ENCODE results near the gene C2orf72.
"Not testable (repeated sequence)": the region's sequence is repeated elsewhere in the genome, so short reads cannot be mapped to it uniquely, and the experiment has no call there.

Gene C2orf72

DNA sequence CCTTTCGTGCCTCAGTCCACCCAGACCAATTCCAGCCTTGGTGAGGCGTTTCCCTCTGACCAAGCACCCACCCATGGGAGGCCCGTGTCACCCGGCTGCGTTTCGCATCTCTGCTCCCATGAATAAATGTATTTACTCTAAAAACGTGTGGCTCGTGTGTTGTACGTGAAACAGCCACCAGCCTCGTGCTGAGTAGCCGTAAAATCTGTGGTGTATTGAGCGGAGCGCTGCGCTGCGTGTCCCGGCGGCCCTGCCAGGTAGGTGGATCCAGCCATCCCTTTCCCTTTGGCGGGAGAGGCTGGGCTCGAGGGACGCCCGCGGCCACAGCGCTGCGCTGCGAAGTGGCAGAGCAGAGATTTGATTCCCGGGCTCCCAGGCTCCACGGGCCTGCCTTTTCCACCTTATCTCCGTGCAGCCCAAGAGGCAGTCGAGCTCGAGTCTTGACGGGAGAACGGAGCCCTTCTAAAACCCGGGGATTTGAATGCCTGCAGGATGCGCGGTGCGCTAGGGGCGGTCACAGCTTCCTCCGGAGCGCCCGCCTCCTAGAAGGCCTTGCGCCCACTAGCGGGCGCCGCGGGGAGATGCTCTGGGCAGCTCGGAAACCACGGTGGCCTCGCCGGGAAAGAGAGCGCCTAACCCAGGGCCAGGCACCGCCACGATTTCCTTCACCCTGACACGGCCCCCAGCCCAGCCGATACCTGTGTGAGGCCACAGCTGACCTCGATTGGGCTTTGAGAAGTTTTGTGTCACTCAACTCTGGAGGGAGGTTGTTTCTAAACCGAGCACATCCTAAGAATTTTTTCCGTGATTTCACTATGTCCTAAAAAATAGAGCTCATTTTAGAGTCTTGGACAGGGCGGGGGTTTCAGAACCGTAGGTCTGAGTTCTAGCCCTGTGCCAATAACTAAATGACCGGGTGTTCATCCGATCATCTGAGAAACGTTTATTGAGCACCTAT, 15.4 kb downstream of the C2orf72 start:
- H3K27ac Mint-ChIP-seq (ENCODE audit: low read depth), result peak overlapping the region; percentile 57

DNA sequence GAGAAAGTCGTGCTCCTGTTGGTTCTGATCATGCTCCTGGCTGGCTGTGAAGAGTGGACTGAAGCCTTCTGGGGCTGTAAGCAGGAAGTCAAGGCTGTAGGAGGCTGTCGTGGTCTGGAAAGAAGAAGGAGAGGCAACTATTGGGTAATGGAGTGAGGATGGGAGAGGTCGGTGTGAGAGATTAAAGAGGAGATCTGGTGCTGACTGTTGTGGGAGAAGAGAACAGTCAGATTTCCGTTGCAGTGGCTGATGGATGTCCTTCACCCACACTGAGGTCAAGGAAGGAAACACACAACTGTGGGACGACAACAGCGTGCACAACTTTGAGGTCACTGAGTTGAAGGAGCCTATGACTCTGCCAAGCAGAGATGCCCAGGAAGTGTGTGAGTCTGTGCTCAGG, 16.5 kb downstream of the C2orf72 start:
- peaks cover 36% of the 10 kb centered on the region for H3K4me1 Mint-ChIP-seq
- H3K9me3 Mint-ChIP-seq, result no peaks in the 10 kb centered on the region
- H3K27me3 Mint-ChIP-seq, result peaks cover 24% of the 10 kb centered on the region
- H3K4me3 Mint-ChIP-seq, result no peak overlapping the region
- ATAC-seq (replicated peaks; ENCODE audit: extremely low read depth, poor library complexity, severe bottlenecking), result no peak
- peaks cover 11% of the 10 kb centered on the region for H3K36me3 Mint-ChIP-seq (ENCODE audit: insufficient read depth)
- no peak overlapping the region for H3K27ac Mint-ChIP-seq (ENCODE audit: low read depth)
- DNase-seq (ENCODE audit: low spot score in 2 of 2), result no peak

More for the DNA sequence above, 15.4 kb downstream of the C2orf72 start:
- Mint-ChIP-seq H3K4me3 (peak overlapping the region; percentile 88), H3K4me1 (peaks cover 26% of the 10 kb centered on the region), H3K27me3 (peaks cover 26% of the 10 kb centered on the region), H3K9me3 (no peaks in the 10 kb centered on the region), H3K36me3 (ENCODE audit: insufficient read depth) (peaks cover 11% of the 10 kb centered on the region)
- ATAC-seq (replicated peaks; ENCODE audit: extremely low read depth, poor library complexity, severe bottlenecking), result peak; percentile 67
- DNase-seq (ENCODE audit: low spot score in 2 of 2), result peak; percentile 62 to 69

DNA sequence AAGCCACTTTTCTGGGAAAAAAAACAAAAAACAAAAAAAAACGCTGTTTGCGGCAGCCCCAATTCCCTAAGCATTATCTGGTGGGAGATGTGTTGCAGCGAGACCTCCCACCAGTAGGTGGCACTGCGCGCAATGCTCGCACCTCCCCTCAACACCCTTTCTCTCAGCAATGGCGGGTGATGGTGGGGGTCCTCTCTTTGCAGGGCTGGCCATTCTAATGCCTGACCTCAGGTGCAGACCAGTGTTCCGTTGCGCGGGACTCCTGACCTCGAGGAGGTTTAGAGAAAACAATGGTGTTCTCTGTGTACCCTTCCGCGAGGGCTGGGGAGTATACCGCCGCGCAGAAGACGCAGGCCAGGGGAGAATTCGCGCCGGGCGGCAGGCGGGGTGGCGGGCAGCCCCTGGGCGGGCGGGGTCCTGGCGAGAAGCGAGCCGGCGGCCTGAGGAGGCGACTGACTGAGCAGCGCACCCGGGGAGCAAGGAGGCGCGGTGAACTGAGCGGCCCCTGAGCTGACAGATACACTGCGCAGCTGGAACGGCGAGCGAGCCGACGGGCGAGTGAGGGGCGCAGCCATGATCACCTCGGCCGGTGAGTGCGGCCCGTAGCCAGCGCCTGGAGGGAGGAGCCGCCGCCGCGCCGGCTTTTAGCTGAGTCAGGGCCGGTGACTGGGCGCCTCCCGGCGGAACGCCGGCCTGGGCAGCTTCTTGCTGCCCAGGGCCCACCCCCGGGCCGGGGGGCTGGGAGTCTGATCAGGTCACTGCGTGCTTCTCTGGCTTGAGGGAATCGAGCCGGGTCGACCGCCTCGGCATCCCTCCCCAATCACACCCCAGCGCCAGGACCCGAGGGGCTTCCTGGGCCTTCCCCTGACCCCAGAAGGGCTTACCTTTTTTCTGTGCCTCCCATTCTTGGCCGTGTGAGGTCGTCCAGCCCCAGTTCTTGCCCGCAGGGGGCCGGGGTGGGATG, 19.4 kb downstream of the C2orf72 start, which contains the start of gene PSMD1:
Gene PSMD1, plus strand, starts transcription at position 415 of the 964 bp plus-strand sequence. Its CDS starts 159 bp downstream, at position 574.
- Mint-ChIP-seq H3K4me1 (peaks cover 52% of the 10 kb centered on the region), H3K27me3 (peaks cover 16% of the 10 kb centered on the region), H3K9me3 (no peaks in the 10 kb centered on the region), H3K36me3 (ENCODE audit: insufficient read depth) (peaks cover 17% of the 10 kb centered on the region), H3K4me3 (peak within 1 kb of the TSS; percentile 92), H3K27ac (ENCODE audit: low read depth) (peak within 1 kb of the TSS; percentile 96)
- ATAC-seq (replicated peaks; ENCODE audit: extremely low read depth, poor library complexity, severe bottlenecking), result peak; percentile 86
- DNase-seq (ENCODE audit: low spot score in 2 of 2), result peak; percentile 92

- no peak for ATAC-seq (replicated peaks; ENCODE audit: extremely low read depth, poor library complexity, severe bottlenecking)
- peaks cover 16% of the 10 kb centered on the region for H3K27me3 Mint-ChIP-seq
- DNase-seq (ENCODE audit: low spot score in 2 of 2), result no peak
- peaks cover 22% of the 10 kb centered on the region for H3K36me3 Mint-ChIP-seq (ENCODE audit: insufficient read depth)
- H3K9me3 Mint-ChIP-seq, result no peaks in the 10 kb centered on the region
- peak overlapping the region; percentile 96 for H3K27ac Mint-ChIP-seq (ENCODE audit: low read depth)
- peaks cover 47% of the 10 kb centered on the region for H3K4me1 Mint-ChIP-seq
- H3K4me3 Mint-ChIP-seq, result peak overlapping the region; percentile 92
These were observed 20.3 kb downstream of the C2orf72 start for GRCh38 chr2:231057590-231057989.

DNA sequence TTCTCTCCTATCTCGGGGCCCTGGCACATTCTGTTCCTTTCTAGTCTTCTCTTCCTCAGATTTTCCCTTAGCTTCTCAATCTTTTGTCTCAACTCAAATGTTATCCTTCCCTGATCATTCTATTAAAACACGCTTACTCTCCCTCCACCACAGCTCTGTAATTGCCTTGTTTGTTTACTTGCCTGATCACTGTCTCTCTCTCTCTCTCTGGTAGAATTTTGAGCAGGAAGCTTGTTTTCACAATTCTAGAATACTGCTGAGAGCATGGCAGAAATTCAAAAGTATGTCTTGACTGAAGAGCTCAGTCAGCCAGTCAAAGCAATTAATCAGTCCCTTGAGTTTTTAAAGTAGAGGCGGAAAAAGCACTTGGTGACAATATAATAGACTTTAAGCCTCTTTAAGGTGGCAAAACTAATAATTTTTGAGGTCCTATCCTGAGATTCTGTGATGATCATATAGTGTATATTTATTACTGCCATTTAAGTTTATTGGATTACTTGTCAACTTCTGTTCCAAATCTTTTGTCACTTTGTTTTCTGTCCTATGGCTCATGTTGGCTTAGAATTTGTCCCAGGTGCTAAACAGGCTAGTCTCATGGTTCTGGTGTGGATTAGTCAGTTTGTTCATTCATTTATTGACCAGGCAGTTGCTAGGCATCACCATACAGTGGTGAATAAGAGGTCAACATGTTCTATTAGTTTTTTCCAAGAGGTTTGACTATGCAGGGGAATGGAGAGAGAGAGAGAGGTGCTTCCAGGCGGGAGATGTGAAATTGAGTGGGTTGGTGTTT, 21.6 kb downstream of the C2orf72 start:
- peak overlapping the region; percentile 47 for H3K27ac Mint-ChIP-seq (ENCODE audit: low read depth)
- H3K36me3 Mint-ChIP-seq (ENCODE audit: insufficient read depth), result peaks cover 24% of the 10 kb centered on the region
- H3K4me3 Mint-ChIP-seq, result peak overlapping the region; percentile 92
- peaks cover 40% of the 10 kb centered on the region for H3K4me1 Mint-ChIP-seq
- H3K9me3 Mint-ChIP-seq, result no peaks in the 10 kb centered on the region
- H3K27me3 Mint-ChIP-seq, result peaks cover 6% of the 10 kb centered on the region
- DNase-seq (ENCODE audit: low spot score in 2 of 2) (no peak), ATAC-seq (replicated peaks; ENCODE audit: extremely low read depth, poor library complexity, severe bottlenecking) (no peak)

GRCh38 chr2:231059756-231060155, 22.4 kb downstream of the C2orf72 start:
- H3K27me3 Mint-ChIP-seq, result no peaks in the 10 kb centered on the region
- H3K4me3 Mint-ChIP-seq, result no peak overlapping the region
- peaks cover 40% of the 10 kb centered on the region for H3K4me1 Mint-ChIP-seq
- no peak overlapping the region for H3K27ac Mint-ChIP-seq (ENCODE audit: low read depth)
- H3K36me3 Mint-ChIP-seq (ENCODE audit: insufficient read depth), result peaks cover 28% of the 10 kb centered on the region
- DNase-seq (ENCODE audit: low spot score in 2 of 2) (no peak), ATAC-seq (replicated peaks; ENCODE audit: extremely low read depth, poor library complexity, severe bottlenecking) (no peak)
- H3K9me3 Mint-ChIP-seq, result no peaks in the 10 kb centered on the region

GRCh38 chr2:231062776-231063175, 25.5 kb downstream of the C2orf72 start:
- Mint-ChIP-seq H3K4me1 (peaks cover 33% of the 10 kb centered on the region), H3K27me3 (no peaks in the 10 kb centered on the region), H3K9me3 (no peaks in the 10 kb centered on the region), H3K36me3 (ENCODE audit: insufficient read depth) (peaks cover 35% of the 10 kb centered on the region), H3K27ac (ENCODE audit: low read depth) (no peak overlapping the region), H3K4me3 (no peak overlapping the region)
- DNase-seq (ENCODE audit: low spot score in 2 of 2) (no peak), ATAC-seq (replicated peaks; ENCODE audit: extremely low read depth, poor library complexity, severe bottlenecking) (no peak)

DNA sequence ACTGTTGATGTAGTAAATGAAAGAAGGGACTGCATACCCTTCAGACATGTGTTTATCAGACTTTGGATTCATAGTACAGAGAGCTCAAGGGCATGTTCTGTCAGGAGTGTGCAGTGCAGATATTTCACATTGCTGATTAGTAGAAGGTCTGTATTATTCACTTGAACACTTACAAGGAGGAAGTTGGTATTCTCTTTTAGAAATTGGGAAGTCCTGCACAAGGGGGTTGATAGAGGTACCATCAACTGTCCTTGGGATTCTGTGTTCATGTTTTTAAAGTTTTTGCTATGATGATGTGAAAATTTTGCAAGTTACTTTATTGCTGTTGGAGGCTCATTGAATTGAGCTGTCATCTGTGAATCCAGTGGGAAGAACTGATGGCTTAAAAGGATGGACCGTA, 26.0 kb downstream of the C2orf72 start:
- ATAC-seq (replicated peaks; ENCODE audit: extremely low read depth, poor library complexity, severe bottlenecking), result no peak
- Mint-ChIP-seq H3K4me1 (peaks cover 33% of the 10 kb centered on the region), H3K36me3 (ENCODE audit: insufficient read depth) (peaks cover 41% of the 10 kb centered on the region)

DNA sequence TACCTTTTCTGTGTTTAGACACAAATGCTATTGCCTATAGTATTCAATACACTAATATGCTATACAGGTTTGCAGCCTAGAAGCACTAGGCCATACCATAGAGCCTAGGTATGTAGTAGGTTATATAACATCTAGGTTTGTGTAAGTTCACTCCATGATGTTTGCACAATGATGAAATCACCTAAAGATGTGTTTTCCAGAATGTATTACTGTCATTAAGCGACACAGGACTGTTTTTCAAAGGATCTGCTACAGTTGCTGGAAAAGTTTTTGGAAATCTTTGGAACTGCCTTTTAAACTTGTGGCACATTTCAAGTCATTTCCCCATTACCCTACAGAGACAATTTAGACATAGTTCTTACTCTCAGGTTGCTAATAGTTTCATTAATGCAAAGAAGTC, 28.6 kb downstream of the C2orf72 start:
- Mint-ChIP-seq H3K27me3 (no peaks in the 10 kb centered on the region), H3K36me3 (ENCODE audit: insufficient read depth) (peaks cover 46% of the 10 kb centered on the region), H3K27ac (ENCODE audit: low read depth) (no peak overlapping the region), H3K4me1 (peaks cover 16% of the 10 kb centered on the region), H3K9me3 (no peaks in the 10 kb centered on the region), H3K4me3 (no peak overlapping the region)
- no peak for ATAC-seq (replicated peaks; ENCODE audit: extremely low read depth, poor library complexity, severe bottlenecking)
- DNase-seq (ENCODE audit: low spot score in 2 of 2), result no peak

More for the DNA sequence above, 26.0 kb downstream of the C2orf72 start:
- Mint-ChIP-seq H3K9me3 (no peaks in the 10 kb centered on the region), H3K27me3 (no peaks in the 10 kb centered on the region), H3K27ac (ENCODE audit: low read depth) (no peak overlapping the region), H3K4me3 (no peak overlapping the region)
- no peak for DNase-seq (ENCODE audit: low spot score in 2 of 2)

DNA sequence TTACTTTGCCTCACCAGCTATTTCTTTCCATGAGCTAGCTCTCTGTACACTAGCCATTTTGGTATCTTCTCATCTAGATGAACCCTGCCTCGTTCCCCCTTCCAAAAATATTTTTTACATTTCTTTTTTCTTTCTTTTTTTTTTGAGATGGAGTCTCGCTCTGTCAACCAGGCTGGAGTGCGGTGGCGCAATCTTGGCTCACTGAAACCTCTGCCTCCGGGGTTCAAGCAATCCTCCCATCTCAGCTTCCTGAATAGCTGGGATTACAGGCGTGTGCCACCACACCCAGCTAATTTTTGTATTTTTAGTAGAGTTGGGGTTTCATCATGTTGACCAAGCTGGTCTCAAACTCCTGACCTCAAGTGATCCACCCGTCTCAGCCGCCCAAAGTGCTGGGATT, 30.2 kb downstream of the C2orf72 start:
- H3K4me1 Mint-ChIP-seq, result peaks cover 16% of the 10 kb centered on the region
- not testable (repeated sequence) for DNase-seq (ENCODE audit: low spot score in 2 of 2); ATAC-seq (replicated peaks; ENCODE audit: extremely low read depth, poor library complexity, severe bottlenecking); H3K4me3 Mint-ChIP-seq; H3K27ac Mint-ChIP-seq (ENCODE audit: low read depth); H3K27me3 Mint-ChIP-seq; H3K9me3 Mint-ChIP-seq
- H3K36me3 Mint-ChIP-seq (ENCODE audit: insufficient read depth), result peaks cover 43% of the 10 kb centered on the region

- Mint-ChIP-seq H3K4me1 (peaks cover 12% of the 10 kb centered on the region), H3K4me3 (no peak overlapping the region), H3K27ac (ENCODE audit: low read depth) (no peak overlapping the region), H3K27me3 (no peaks in the 10 kb centered on the region), H3K36me3 (ENCODE audit: insufficient read depth) (peaks cover 41% of the 10 kb centered on the region), H3K9me3 (no peaks in the 10 kb centered on the region)
- no peak for DNase-seq (ENCODE audit: low spot score in 2 of 2)
- ATAC-seq (replicated peaks; ENCODE audit: extremely low read depth, poor library complexity, severe bottlenecking), result no peak
These were observed 31.4 kb downstream of the C2orf72 start for GRCh38 chr2:231068525-231069222.
